GM12864 (cell line): Measurements from ENCODE around the gene PHF8.

Source experiments
- DNase-seq: peaks from one replicate; pipeline ENCODE4 v3.0.0-alpha.2; 2011; ENCODE audit warnings: low read depth
- H3K4me3 ChIP-seq: 2 replicates; pipeline ENCODE4 v1.5.1; 2011; ENCODE audit warnings: mild to moderate bottlenecking, low read depth, low read length, control low read depth
- CTCF ChIP-seq: IDR thresholded peaks from 2 replicates; pipeline ENCODE4 v1.5.1; 2011; ENCODE audit warnings: low read depth, mild to moderate bottlenecking, moderate library complexity, low read length, control low read depth, inconsistent platforms; ENCODE audit errors: missing control alignments

PHF8 gene

DNA sequence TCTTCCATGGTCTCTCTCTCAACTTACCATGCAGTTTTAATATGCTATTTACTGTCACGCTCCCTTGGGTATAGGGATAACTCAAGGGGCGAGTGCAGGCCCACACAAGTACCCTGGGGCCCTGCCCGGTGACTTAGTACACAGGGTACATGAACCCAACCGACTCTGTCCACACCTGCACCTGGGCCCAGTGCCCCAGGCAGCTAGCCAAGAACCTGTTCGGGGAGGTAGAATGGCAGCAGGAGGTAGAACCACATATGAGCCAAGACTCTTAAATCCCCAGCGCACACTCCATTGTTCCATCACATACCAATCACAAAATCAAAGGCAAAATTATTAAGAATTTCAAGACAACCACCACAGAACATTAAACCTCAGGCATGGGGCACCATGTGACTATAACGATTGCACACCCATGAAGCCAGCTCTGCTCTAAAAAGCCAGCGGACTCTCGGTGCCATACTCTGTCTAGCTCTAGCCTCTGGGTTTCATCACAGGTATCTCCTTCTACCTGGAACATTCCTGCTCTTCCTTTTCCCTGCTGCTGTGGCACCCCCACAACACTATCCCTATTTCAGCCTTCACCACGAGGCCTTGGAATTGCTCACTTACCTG lies 14.6 kb downstream of the PHF8 start:
- no peak for TF ChIP-seq CTCF
- no peak overlapping the region for H3K4me3 ChIP-seq
- DNase-seq: no peak

DNA sequence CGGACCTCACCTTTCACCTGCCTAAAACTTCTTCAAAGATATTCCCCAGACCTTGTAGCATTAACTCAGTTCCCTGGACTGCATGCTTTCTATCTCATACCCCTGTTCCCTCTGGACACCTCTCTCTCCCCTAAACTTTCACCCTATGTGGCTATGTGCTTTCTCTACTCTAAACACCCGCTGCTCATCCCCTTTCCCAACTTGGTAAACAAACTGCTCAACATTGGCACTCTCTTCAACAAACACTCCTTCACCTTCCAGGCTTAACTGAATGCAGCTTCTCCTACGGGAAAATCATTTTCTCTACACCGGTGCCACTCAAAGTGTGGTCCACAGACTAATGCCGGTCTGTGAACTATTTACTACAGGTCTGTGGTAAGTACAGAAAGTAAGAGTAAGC lies 19.9 kb downstream of the PHF8 start:
- no peak for TF ChIP-seq CTCF
- DNase-seq: no peak
- no peak overlapping the region for H3K4me3 ChIP-seq

- no peak for DNase-seq
These were observed 31.3 kb downstream of the PHF8 start for GRCh38 chrX:54012830-54013500.

GRCh38 chrX:54007682-54008081 lies 36.6 kb downstream of the PHF8 start:
- no peak for TF ChIP-seq CTCF
- no peak for DNase-seq
- H3K4me3 ChIP-seq: no peak overlapping the region

More at GRCh38 chrX:54012830-54013500, 31.3 kb downstream of the PHF8 start:
- no peak for TF ChIP-seq CTCF
- H3K4me3 ChIP-seq: no peak overlapping the region

- DNase-seq: no peak
- TF ChIP-seq CTCF: no peak
- H3K4me3 ChIP-seq: no peak overlapping the region
These were observed 46.5 kb downstream of the PHF8 start for GRCh38 chrX:53997724-53998123.

DNA sequence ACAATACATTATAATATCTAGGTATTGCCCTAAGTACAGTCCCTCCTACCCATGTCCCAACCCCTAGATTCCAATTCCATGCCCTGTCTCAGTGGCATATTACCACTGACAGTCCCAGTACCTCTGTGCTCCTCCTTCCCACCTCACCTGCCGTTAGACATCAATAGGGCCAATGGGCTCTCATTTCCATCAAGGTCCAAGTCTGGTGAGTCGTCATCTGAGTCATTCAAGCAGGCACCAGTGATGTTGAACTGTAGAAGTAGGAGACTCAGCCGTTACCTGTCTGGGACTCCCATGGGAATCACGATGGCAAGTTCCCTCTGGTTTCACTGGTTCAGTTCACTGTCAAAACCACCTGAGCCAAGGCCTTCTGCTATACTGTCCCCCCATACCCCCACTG lies 51.7 kb downstream of the PHF8 start:
- H3K4me3 ChIP-seq: no peak overlapping the region
- TF ChIP-seq CTCF: no peak
- DNase-seq: no peak

DNA sequence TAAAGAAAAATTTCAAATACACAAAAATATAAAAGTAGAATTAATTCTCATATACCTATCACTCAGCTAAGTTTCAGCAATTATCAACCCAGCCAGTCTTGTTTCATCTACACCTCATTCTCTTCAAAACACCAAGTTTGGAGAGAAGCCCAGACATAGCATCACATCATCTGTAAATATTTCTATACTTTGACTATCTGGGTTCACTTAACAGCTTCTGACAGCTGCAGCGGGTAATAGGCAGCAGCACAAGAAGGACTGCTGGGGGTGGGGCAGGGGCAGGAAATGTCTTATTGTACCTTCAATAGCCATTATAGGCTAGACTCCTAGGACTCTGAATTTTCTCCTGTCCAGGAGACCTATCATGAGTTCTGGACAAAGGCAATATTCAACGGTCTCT lies 54.1 kb downstream of the PHF8 start:
- no peak for DNase-seq
- no peak overlapping the region for H3K4me3 ChIP-seq
- TF ChIP-seq CTCF: no peak
